Measurements from ENCODE around the gene RNF123.

Gene RNF123

DNA sequence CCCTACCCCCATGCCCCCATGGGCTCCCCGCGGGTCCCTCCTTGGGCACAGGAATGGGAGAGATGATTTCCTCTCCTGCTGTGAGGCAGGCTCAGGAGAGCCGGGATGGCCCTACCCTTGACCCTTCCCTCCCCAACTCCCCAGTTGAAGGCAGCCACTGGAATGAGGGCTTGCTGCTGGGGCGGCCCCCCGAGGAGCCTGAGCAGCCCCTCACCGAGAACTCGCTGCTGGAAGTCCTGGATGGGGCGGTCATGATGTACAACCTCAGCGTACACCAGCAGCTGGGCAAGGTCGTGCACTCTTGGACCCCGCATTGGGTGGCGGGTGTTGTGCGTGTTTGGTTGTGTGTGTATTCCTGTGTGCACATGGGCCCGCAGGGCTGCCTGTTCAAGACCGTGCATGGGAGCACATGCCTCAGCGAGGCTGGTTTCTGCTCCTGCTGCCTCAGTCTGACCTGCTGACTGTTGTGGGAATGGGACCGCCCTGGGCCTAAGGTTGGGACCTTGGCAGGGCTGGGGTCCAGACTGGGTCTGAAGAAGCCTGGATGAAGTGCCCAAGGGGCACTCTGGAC lies 16.1 kb downstream of the RNF123 start:
- no peaks in the 10 kb centered on the region for H3K79me2 ChIP-seq (ENCODE audit: control insufficient read depth, insufficient read depth, low read length, unreplicated experiment)
- H3K4me1 ChIP-seq (ENCODE audit: control insufficient read depth, insufficient read depth, low read length, unreplicated experiment) = no peaks in the 10 kb centered on the region
- H3K36me3 ChIP-seq (ENCODE audit: insufficient read depth, low read length) = no peaks in the 10 kb centered on the region
- H2AFZ ChIP-seq (ENCODE audit: low read length, unreplicated experiment) = no peak overlapping the region
- H3K27me3 ChIP-seq (ENCODE audit: insufficient read depth, low read length) = no peaks in the 10 kb centered on the region
- H3K27ac ChIP-seq (ENCODE audit: low read depth, low read length) = no peak overlapping the region
- H3K4me3 ChIP-seq (ENCODE audit: low read depth, low read length) = no peak overlapping the region

DNA sequence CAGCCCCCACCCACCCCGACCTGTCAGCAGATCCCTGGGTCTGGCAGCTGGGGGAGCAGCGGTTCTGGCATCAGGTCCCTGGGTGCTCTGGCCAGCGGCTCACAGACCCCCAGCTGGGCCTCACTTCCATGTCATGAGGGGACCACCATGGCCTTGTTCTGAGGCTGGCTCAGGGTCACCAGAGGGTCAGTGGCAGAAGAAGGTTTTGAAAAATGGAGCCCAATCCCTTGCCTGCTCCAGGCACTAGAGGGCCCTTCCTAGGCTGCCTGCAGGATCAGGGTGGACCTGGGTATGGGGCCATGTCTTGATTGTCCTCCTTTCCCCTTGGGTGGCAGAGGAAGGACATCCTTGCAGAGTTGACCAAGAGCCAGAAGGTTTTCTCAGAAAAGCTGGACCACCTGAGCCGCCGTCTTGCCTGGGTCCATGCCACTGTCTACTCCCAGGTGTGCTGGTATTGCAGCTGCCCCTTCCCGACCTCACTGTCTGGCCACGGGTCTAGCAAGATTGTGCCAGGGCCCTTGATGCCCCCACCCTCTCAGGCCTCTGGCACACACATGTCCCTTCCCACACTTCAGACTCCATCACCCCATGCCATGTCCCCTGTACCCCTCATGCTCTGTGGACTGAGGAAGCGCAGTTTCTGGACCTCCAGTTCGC lies 17.2 kb downstream of the RNF123 start:
- Histone ChIP-seq H3K27me3 (ENCODE audit: insufficient read depth, low read length) (no peaks in the 10 kb centered on the region), H3K4me3 (ENCODE audit: low read depth, low read length) (no peak overlapping the region), H3K79me2 (ENCODE audit: control insufficient read depth, insufficient read depth, low read length, unreplicated experiment) (no peaks in the 10 kb centered on the region), H3K36me3 (ENCODE audit: insufficient read depth, low read length) (no peaks in the 10 kb centered on the region), H3K4me1 (ENCODE audit: control insufficient read depth, insufficient read depth, low read length, unreplicated experiment) (no peaks in the 10 kb centered on the region), H3K27ac (ENCODE audit: low read depth, low read length) (no peak overlapping the region), H2AFZ (ENCODE audit: low read length, unreplicated experiment) (no peak overlapping the region)

- Histone ChIP-seq H3K27me3 (ENCODE audit: insufficient read depth, low read length) (no peaks in the 10 kb centered on the region), H3K4me1 (ENCODE audit: control insufficient read depth, insufficient read depth, low read length, unreplicated experiment) (no peaks in the 10 kb centered on the region), H3K36me3 (ENCODE audit: insufficient read depth, low read length) (no peaks in the 10 kb centered on the region), H3K27ac (ENCODE audit: low read depth, low read length) (no peak overlapping the region), H3K4me3 (ENCODE audit: low read depth, low read length) (no peak overlapping the region), H3K79me2 (ENCODE audit: control insufficient read depth, insufficient read depth, low read length, unreplicated experiment) (no peaks in the 10 kb centered on the region), H2AFZ (ENCODE audit: low read length, unreplicated experiment) (no peak overlapping the region)
Observed at GRCh38 chr3:49707113-49707480, 17.7 kb downstream of the RNF123 start.

GRCh38 chr3:49709852-49710251 lies 20.5 kb downstream of the RNF123 start:
- Histone ChIP-seq H3K27ac (ENCODE audit: low read depth, low read length) (no peak overlapping the region), H2AFZ (ENCODE audit: low read length, unreplicated experiment) (no peak overlapping the region), H3K4me3 (ENCODE audit: low read depth, low read length) (no peak overlapping the region), H3K27me3 (ENCODE audit: insufficient read depth, low read length) (no peaks in the 10 kb centered on the region), H3K79me2 (ENCODE audit: control insufficient read depth, insufficient read depth, low read length, unreplicated experiment) (no peaks in the 10 kb centered on the region), H3K4me1 (ENCODE audit: control insufficient read depth, insufficient read depth, low read length, unreplicated experiment) (no peaks in the 10 kb centered on the region), H3K36me3 (ENCODE audit: insufficient read depth, low read length) (no peaks in the 10 kb centered on the region)

GRCh38 chr3:49711489-49711888 lies 22.1 kb downstream of the RNF123 start:
- Histone ChIP-seq H3K4me3 (ENCODE audit: low read depth, low read length) (no peak overlapping the region), H3K79me2 (ENCODE audit: control insufficient read depth, insufficient read depth, low read length, unreplicated experiment) (no peaks in the 10 kb centered on the region), H3K4me1 (ENCODE audit: control insufficient read depth, insufficient read depth, low read length, unreplicated experiment) (no peaks in the 10 kb centered on the region), H3K27ac (ENCODE audit: low read depth, low read length) (no peak overlapping the region), H3K27me3 (ENCODE audit: insufficient read depth, low read length) (no peaks in the 10 kb centered on the region), H3K36me3 (ENCODE audit: insufficient read depth, low read length) (no peaks in the 10 kb centered on the region), H2AFZ (ENCODE audit: low read length, unreplicated experiment) (no peak overlapping the region)

- Histone ChIP-seq H3K79me2 (ENCODE audit: control insufficient read depth, insufficient read depth, low read length, unreplicated experiment) (no peaks in the 10 kb centered on the region), H3K27me3 (ENCODE audit: insufficient read depth, low read length) (no peaks in the 10 kb centered on the region), H3K36me3 (ENCODE audit: insufficient read depth, low read length) (no peaks in the 10 kb centered on the region), H3K4me1 (ENCODE audit: control insufficient read depth, insufficient read depth, low read length, unreplicated experiment) (no peaks in the 10 kb centered on the region), H3K27ac (ENCODE audit: low read depth, low read length) (no peak overlapping the region), H2AFZ (ENCODE audit: low read length, unreplicated experiment) (no peak overlapping the region), H3K4me3 (ENCODE audit: low read depth, low read length) (no peak overlapping the region)
Observed at GRCh38 chr3:49712166-49712565, 22.8 kb downstream of the RNF123 start.

GRCh38 chr3:49712631-49713317 lies 23.4 kb downstream of the RNF123 start:
- H3K27ac ChIP-seq (ENCODE audit: low read depth, low read length) = no peak overlapping the region
- no peaks in the 10 kb centered on the region for H3K4me1 ChIP-seq (ENCODE audit: control insufficient read depth, insufficient read depth, low read length, unreplicated experiment)
- H3K27me3 ChIP-seq (ENCODE audit: insufficient read depth, low read length) = no peaks in the 10 kb centered on the region
- H3K36me3 ChIP-seq (ENCODE audit: insufficient read depth, low read length) = no peaks in the 10 kb centered on the region
- no peaks in the 10 kb centered on the region for H3K79me2 ChIP-seq (ENCODE audit: control insufficient read depth, insufficient read depth, low read length, unreplicated experiment)
- no peak overlapping the region for H2AFZ ChIP-seq (ENCODE audit: low read length, unreplicated experiment)
- H3K4me3 ChIP-seq (ENCODE audit: low read depth, low read length) = no peak overlapping the region

DNA sequence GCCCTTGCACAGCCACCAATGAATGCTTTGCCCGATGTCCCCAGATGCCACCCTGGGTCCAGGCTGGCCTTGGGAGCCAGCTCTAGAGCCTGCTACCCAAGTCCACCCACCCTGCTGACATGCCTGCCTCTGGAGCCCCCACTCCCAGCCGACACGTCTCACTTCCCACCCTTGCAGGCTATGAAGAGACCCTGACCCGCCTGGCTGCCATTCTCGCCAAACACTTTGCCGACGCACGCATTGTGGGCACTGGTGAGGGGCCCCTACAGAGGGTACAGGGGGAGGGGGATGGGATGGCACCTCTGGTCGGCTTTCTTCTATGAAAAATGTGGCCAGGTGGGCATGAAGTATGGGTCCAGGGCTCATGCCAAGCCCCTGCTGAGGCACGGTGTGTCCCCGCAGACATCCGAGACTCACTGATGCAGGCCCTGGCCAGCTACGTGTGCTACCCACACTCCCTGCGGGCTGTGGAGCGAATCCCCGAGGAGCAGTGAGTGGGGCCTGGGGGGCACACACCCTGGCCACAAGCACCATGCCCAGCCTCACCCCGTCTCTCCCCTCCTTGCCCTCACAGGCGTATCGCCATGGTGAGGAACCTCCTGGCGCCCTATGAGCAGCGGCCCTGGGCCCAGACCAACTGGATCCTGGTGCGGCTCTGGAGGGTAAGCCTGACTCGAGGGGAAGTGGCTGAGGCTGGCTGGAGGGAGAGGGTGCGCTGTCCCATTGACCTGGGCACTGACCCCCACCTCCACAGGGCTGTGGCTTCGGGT lies 24.2 kb downstream of the RNF123 start:
- no peak overlapping the region for H2AFZ ChIP-seq (ENCODE audit: low read length, unreplicated experiment)
- H3K4me1 ChIP-seq (ENCODE audit: control insufficient read depth, insufficient read depth, low read length, unreplicated experiment) = no peaks in the 10 kb centered on the region
- H3K79me2 ChIP-seq (ENCODE audit: control insufficient read depth, insufficient read depth, low read length, unreplicated experiment) = no peaks in the 10 kb centered on the region
- H3K4me3 ChIP-seq (ENCODE audit: low read depth, low read length) = no peak overlapping the region
- no peaks in the 10 kb centered on the region for H3K27me3 ChIP-seq (ENCODE audit: insufficient read depth, low read length)
- H3K36me3 ChIP-seq (ENCODE audit: insufficient read depth, low read length) = no peaks in the 10 kb centered on the region
- H3K27ac ChIP-seq (ENCODE audit: low read depth, low read length) = no peak overlapping the region

DNA sequence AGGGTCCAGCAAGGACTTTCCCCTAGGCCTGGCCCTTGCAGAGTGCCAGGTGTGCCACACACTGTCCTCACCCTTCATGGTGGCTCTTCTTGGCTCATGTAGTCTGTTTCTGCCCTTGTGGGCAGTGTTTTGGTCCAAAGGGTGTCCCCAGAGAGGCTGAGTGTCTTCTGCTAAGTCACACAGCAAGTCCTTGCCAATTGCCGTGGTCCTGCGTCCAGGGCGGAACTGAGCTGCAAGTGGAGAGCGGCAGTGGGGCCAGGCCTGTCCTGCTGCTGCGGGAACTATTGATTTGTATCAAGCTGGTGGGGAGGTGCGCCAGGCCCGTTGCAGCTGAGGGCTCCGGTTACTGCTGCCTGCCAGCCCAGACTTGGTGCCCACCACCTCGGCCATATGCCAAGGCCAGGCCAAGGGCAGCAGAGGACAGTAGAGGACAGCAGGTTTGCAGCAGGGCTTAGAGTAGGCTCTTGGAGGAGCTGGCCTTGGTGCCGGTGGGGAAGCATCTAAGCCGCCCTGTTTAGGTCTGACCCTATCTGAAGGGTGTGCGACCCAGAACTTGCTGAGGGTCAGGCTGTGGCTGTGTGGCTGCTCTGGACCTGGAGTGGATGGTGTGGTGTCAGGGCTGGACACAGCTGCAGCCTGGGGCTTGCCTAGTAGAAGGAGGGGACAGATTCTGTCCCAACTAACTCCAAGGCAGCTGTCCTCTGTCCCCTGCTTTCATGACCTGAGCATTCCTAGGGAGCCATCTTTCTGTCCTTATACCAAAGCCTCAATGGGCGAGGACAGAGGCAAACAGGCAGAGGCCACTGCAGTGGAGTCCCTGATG lies 25.6 kb downstream of the RNF123 start:
- Histone ChIP-seq H3K27me3 (ENCODE audit: insufficient read depth, low read length) (no peaks in the 10 kb centered on the region), H3K36me3 (ENCODE audit: insufficient read depth, low read length) (no peaks in the 10 kb centered on the region), H2AFZ (ENCODE audit: low read length, unreplicated experiment) (no peak overlapping the region), H3K4me3 (ENCODE audit: low read depth, low read length) (no peak overlapping the region), H3K27ac (ENCODE audit: low read depth, low read length) (no peak overlapping the region), H3K79me2 (ENCODE audit: control insufficient read depth, insufficient read depth, low read length, unreplicated experiment) (no peaks in the 10 kb centered on the region), H3K4me1 (ENCODE audit: control insufficient read depth, insufficient read depth, low read length, unreplicated experiment) (no peaks in the 10 kb centered on the region)

GRCh38 chr3:49715611-49716121 lies 26.3 kb downstream of the RNF123 start:
- Histone ChIP-seq H3K4me1 (ENCODE audit: control insufficient read depth, insufficient read depth, low read length, unreplicated experiment) (no peaks in the 10 kb centered on the region), H3K27ac (ENCODE audit: low read depth, low read length) (no peak overlapping the region), H3K36me3 (ENCODE audit: insufficient read depth, low read length) (no peaks in the 10 kb centered on the region), H3K79me2 (ENCODE audit: control insufficient read depth, insufficient read depth, low read length, unreplicated experiment) (no peaks in the 10 kb centered on the region), H3K4me3 (ENCODE audit: low read depth, low read length) (no peak overlapping the region), H2AFZ (ENCODE audit: low read length, unreplicated experiment) (no peak overlapping the region), H3K27me3 (ENCODE audit: insufficient read depth, low read length) (no peaks in the 10 kb centered on the region)
